PC-3 (cell line): ENCODE data around the gene GEMIN8. TPM values are rescaled to one million over a fixed set of nuclear protein-coding genes. Genes with fewer than 3 reads are reported as not detected.
A peak's percentile ranks its signal among the peaks of the same experiment; 100 is the strongest.

ENCODE experiments used
- ATAC-seq: fragments of 200-7000 bp; cut with Tn5 transposase; 2 replicates; pipeline ENCODE4 v1.9.1; 2020; ENCODE audit warnings: mild to moderate bottlenecking, moderate library complexity
- BruUV-seq: library from RNA; stranded (reverse); fragments of 400-500 nt; replicated peaks from 2 replicates; lab custom pipeline; 2021; lab: Mats Ljungman, UMichigan
- CTCF ChIA-PET: fragments of 300-600 bp; sonication (Branson Sonifier 250); formaldehyde crosslinking; loops from one replicate; lab custom pipeline; 2022; ENCODE audit warnings: antibody characterized with exemption; lab: Charles Lee
- POLR2A ChIA-PET: fragments of 300-600 bp; sonication (Branson Sonifier 250); formaldehyde crosslinking; loops from one replicate; lab custom pipeline; 2022; ENCODE audit warnings: antibody characterized with exemption; ENCODE audit not compliant: unreplicated experiment; lab: Charles Lee
- DNase-seq: peaks from one replicate; pipeline ENCODE4 v3.0.0-alpha.2; 2015
- H2AFZ ChIP-seq: fragments of 300-600 bp; sonication (generic); 2 replicates; pipeline ENCODE4 v1.6.0; 2016; ENCODE audit warnings: antibody characterized with exemption, low read length
- H3F3A ChIP-seq: fragments of 300-600 bp; sonication (generic); one replicate; pipeline ENCODE4 v1.6.0; 2017; ENCODE audit warnings: antibody characterized with exemption, low read length, control low read depth, mild to moderate bottlenecking; ENCODE audit not compliant: unreplicated experiment
- H3K27ac ChIP-seq: fragments of 300-600 bp; sonication (generic); 2 replicates; pipeline ENCODE4 v1.5.1; 2016; ENCODE audit warnings: mild to moderate bottlenecking, low read length
- H3K27me3 ChIP-seq: fragments of 300-600 bp; sonication (generic); 2 replicates; pipeline ENCODE4 v1.6.1; 2016; ENCODE audit warnings: low read length, mixed read lengths
- H3K36me3 ChIP-seq: fragments of 300-600 bp; sonication (generic); 2 replicates; pipeline ENCODE4 v1.6.1; 2016; ENCODE audit warnings: low read depth, mixed run types, low read length, mixed read lengths
- H3K4me1 ChIP-seq: fragments of 300-600 bp; sonication (generic); 2 replicates; pipeline ENCODE4 v1.5.1; 2016; ENCODE audit warnings: low read length; ENCODE audit not compliant: insufficient read depth
- H3K4me2 ChIP-seq: fragments of 300-600 bp; sonication (generic); 2 replicates; pipeline ENCODE4 v1.6.0; 2016; ENCODE audit warnings: low read length
- H3K4me3 ChIP-seq: fragments of 300-600 bp; sonication (generic); 2 replicates; pipeline ENCODE4 v1.5.1; 2016; ENCODE audit warnings: mild to moderate bottlenecking, low read length, mixed read lengths
- H3K79me2 ChIP-seq: fragments of 300-600 bp; sonication (generic); 2 replicates; pipeline ENCODE4 v1.6.1; 2017; ENCODE audit warnings: low read length, mixed read lengths
- H3K9ac ChIP-seq: fragments of 300-600 bp; sonication (generic); 2 replicates; pipeline ENCODE4 v1.6.0; 2016; ENCODE audit warnings: mild to moderate bottlenecking, low read length
- H3K9me2 ChIP-seq: fragments of 300-600 bp; sonication (generic); replicated peaks from 2 replicates; pipeline ENCODE4 v1.6.1; 2016; ENCODE audit warnings: mixed run types, low read length, mixed read lengths
- H3K9me3 ChIP-seq: fragments of 300-600 bp; sonication (generic); 2 replicates; pipeline ENCODE4 v1.6.1; 2016; ENCODE audit warnings: low read length, mixed read lengths
- H4K20me1 ChIP-seq: fragments of 300-600 bp; sonication (generic); 2 replicates; pipeline ENCODE4 v1.6.1; 2016; ENCODE audit warnings: low read length, mixed read lengths
- EZH2 ChIP-seq: fragments of 300-600 bp; sonication (generic); IDR thresholded peaks from one replicate; pipeline ENCODE4 v1.6.1; 2017; ENCODE audit warnings: antibody characterized with exemption, mild to moderate bottlenecking, low read length; ENCODE audit not compliant: unreplicated experiment
- EZH2phosphoT487 ChIP-seq: fragments of 300-600 bp; sonication (generic); IDR thresholded peaks from 2 replicates; pipeline ENCODE4 v1.6.1; 2018; ENCODE audit warnings: mild to moderate bottlenecking, antibody characterized with exemption, low read length, borderline replicate concordance
- intact Hi-C: fragments of 100-400 bp; cut with micrococcal nuclease; formaldehyde crosslinking; loops from 2 replicates; pipeline ENCODE4 v1.9.0; 2023
- total RNA-seq: library from RNA; depleted of rRNA; stranded (reverse); fragments of >200 nt; gene quantifications from 2 replicates; pipeline ENCODE4 v1.2.3, GENCODE V29; 2014
- TF ChIP-seq, protein P1 (sequence below): fragments of 300-600 bp; sonication (generic); conservative IDR thresholded peaks from 2 replicates; pipeline ENCODE4 v1.5.1; 2017; ENCODE audit warnings: antibody characterized with exemption, low read depth, mild to moderate bottlenecking, low read length

Gene GEMIN8
- total RNA-seq, 1 experiment from 2014 or later: 8.3 TPM

DNA sequence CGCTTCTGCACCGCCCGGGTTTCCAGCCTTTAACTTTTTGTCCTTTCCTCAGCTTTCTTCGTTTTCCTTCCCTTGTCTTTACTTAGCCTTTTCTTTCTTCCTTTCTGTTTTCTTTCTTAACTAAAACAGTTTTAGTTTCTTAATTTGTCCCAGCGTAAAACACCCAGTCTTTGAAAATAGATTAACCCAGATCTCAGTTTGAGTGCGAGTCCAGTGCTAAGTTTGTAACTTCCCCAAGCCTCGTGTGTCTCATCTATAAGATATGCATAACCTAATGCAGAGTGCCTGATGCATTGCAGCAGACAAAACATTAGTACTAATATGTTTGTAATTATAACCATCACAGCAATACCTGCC, 460 bp upstream of the GEMIN8 start:
- H3K4me1 ChIP-seq: peaks cover 46% of the 10 kb centered on the region
- BruUV-seq: TSS peak; percentile 79
- H3K79me2 ChIP-seq: peaks cover 21% of the 10 kb centered on the region
- no peaks in the 10 kb centered on the region for H3K27me3 ChIP-seq
- H3K9me2 ChIP-seq: no peaks in the 10 kb centered on the region
- H3K9me3 ChIP-seq: no peaks in the 10 kb centered on the region
- TF ChIP-seq, protein P1, sequence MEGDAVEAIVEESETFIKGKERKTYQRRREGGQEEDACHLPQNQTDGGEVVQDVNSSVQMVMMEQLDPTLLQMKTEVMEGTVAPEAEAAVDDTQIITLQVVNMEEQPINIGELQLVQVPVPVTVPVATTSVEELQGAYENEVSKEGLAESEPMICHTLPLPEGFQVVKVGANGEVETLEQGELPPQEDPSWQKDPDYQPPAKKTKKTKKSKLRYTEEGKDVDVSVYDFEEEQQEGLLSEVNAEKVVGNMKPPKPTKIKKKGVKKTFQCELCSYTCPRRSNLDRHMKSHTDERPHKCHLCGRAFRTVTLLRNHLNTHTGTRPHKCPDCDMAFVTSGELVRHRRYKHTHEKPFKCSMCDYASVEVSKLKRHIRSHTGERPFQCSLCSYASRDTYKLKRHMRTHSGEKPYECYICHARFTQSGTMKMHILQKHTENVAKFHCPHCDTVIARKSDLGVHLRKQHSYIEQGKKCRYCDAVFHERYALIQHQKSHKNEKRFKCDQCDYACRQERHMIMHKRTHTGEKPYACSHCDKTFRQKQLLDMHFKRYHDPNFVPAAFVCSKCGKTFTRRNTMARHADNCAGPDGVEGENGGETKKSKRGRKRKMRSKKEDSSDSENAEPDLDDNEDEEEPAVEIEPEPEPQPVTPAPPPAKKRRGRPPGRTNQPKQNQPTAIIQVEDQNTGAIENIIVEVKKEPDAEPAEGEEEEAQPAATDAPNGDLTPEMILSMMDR: no peak
- TF ChIP-seq EZH2phosphoT487: no peak
- no peak for TF ChIP-seq EZH2
- H3K36me3 ChIP-seq: no peaks in the 10 kb centered on the region
- DNase-seq: peak; percentile 29
- ChIA-PET POLR2A (interaction anchor here (1.0 kb wide), 1 partner anchor 295 kb away, joined by 4 read pairs; the partner anchor contains the start of genes OFD1 and TRAPPC2), CTCF (no interaction called here)
- H3K9ac ChIP-seq: peak overlapping the region; percentile 97
- no peaks in the 10 kb centered on the region for H3F3A ChIP-seq
- peak overlapping the region; percentile 77 for H3K4me3 ChIP-seq
- H4K20me1 ChIP-seq: no peaks in the 10 kb centered on the region
- intact Hi-C loops: loop anchor here (1.0 kb wide), 1 partner anchor 135 kb away; no protein-coding TSS in a partner anchor
- H3K4me2 ChIP-seq: peak overlapping the region; percentile 91
- no peak for ATAC-seq
- peak overlapping the region; percentile 98 for H3K27ac ChIP-seq
- peak overlapping the region; percentile 71 for H2AFZ ChIP-seq

DNA sequence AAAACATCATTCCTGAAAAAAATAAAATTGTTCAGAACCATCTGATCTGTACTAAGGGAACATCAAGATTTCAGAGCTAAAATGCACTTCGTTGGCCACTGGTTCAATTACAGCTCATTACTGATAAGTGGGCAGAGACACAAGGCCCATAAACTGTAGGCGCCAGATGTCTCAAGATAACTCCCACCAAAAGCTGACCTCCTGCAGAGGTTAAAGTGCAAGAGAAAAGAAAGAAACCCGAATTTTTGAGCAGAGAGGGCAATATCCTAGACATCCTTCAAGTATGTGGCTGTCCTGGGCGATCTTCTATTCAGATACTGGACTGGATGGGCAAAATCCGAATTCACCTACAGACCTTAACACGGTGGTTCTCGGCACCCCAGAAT, 660 bp downstream of the GEMIN8 start:
- intact Hi-C loops: loop anchor here (5.0 kb wide), 1 partner anchor 97 kb away; no protein-coding TSS in a partner anchor
- POLR2A ChIA-PET: interaction anchor here (0.5 to 0.7 kb wide), 3 partner anchors 88 to 844 kb away, joined by 3 to 4 read pairs (median 3); partner anchors contain the start of gene FANCB
- ATAC-seq: no peak; the same call in 1 of the 2 replicates

More for the DNA sequence above, 660 bp downstream of the GEMIN8 start:
- peak overlapping the region; percentile 91 for H3K4me2 ChIP-seq
- no peaks in the 10 kb centered on the region for H3K27me3 ChIP-seq
- H2AFZ ChIP-seq: peak overlapping the region; percentile 71
- BruUV-seq: TSS peak; percentile 72
- H3K36me3 ChIP-seq: no peaks in the 10 kb centered on the region
- H3K9me2 ChIP-seq: no peaks in the 10 kb centered on the region
- CTCF ChIA-PET: no interaction called here
- H3K9me3 ChIP-seq: no peaks in the 10 kb centered on the region
- peaks cover 21% of the 10 kb centered on the region for H3K79me2 ChIP-seq
- peaks cover 46% of the 10 kb centered on the region for H3K4me1 ChIP-seq
- H4K20me1 ChIP-seq: no peaks in the 10 kb centered on the region
- H3K9ac ChIP-seq: peak overlapping the region; percentile 97
- H3F3A ChIP-seq: no peaks in the 10 kb centered on the region
- no peak for DNase-seq
- TF ChIP-seq EZH2phosphoT487: no peak
- TF ChIP-seq EZH2: no peak
- TF ChIP-seq, protein P1: no peak
- H3K27ac ChIP-seq: peak overlapping the region; percentile 98
- peak overlapping the region; percentile 77 for H3K4me3 ChIP-seq
